WTC11 (cell line): ENCODE results near the gene ARHGEF18. TPM values are rescaled to one million over a fixed set of nuclear protein-coding genes. Genes with fewer than 3 reads are reported as not detected.
"Not testable (repeated sequence)": the region's sequence is repeated elsewhere in the genome, so short reads cannot be mapped to it uniquely, and the experiment has no call there.

ENCODE experiments used
- ATAC-seq: fragments of 200-7000 bp; cut with Tn5 transposase; 2 replicates; pipeline ENCODE4 v1.10.0; 2021; ENCODE audit warnings: mild to moderate bottlenecking, moderate library complexity
- CTCF ChIA-PET: fragments of 300-600 bp; sonication (Branson Sonifier 250); formaldehyde crosslinking; loops from one replicate; lab custom pipeline; 2021; ENCODE audit warnings: antibody characterized with exemption; lab: Charles Lee
- POLR2A ChIA-PET: fragments of 350-600 bp; sonication (Branson Sonifier 250); formaldehyde crosslinking; loops from one replicate; lab custom pipeline; 2021; ENCODE audit warnings: antibody characterized with exemption; lab: Charles Lee
- DNase-seq: peaks from one replicate; pipeline ENCODE4 v3.0.0; 2021; ENCODE audit warnings: low spot score
- H3K27ac Mint-ChIP-seq: 2 replicates; pipeline ENCODE4 v1.8.0; 2021; ENCODE audit warnings: mixed read lengths
- H3K27me3 Mint-ChIP-seq: 2 replicates; pipeline ENCODE4 v1.8.0; 2021; ENCODE audit warnings: low read depth, mild to moderate bottlenecking, moderate library complexity, mixed read lengths
- H3K36me3 Mint-ChIP-seq: 2 replicates; pipeline ENCODE4 v1.8.0; 2021; ENCODE audit warnings: mixed read lengths
- H3K4me1 Mint-ChIP-seq: 2 replicates; pipeline ENCODE4 v1.8.0; 2022; ENCODE audit warnings: mixed read lengths
- H3K4me3 Mint-ChIP-seq: 2 replicates; pipeline ENCODE4 v1.8.0; 2021; ENCODE audit warnings: mild to moderate bottlenecking, moderate library complexity, mixed read lengths
- H3K9me3 Mint-ChIP-seq: 2 replicates; pipeline ENCODE4 v1.8.0; 2021; ENCODE audit warnings: mixed read lengths
- ATF6 ChIP-seq: sonication (generic); formaldehyde crosslinking; IDR thresholded peaks from 2 replicates; pipeline ENCODE4 v1.8.1; 2023; ENCODE audit warnings: mild to moderate bottlenecking, missing genetic modification reagents
- CBFB ChIP-seq: sonication (generic); formaldehyde crosslinking; IDR thresholded peaks from 2 replicates; pipeline ENCODE4 v1.8.1; 2022; ENCODE audit warnings: mild to moderate bottlenecking, low read depth, missing genetic modification reagents
- CREB1 ChIP-seq: sonication (generic); formaldehyde crosslinking; IDR thresholded peaks from 2 replicates; pipeline ENCODE4 v1.8.0; 2023; ENCODE audit warnings: mild to moderate bottlenecking, missing genetic modification reagents
- ESRRA ChIP-seq: sonication (generic); formaldehyde crosslinking; IDR thresholded peaks from 2 replicates; pipeline ENCODE4 v1.8.1; 2022; ENCODE audit warnings: mild to moderate bottlenecking, missing genetic modification reagents, borderline replicate concordance
- FOXK1 ChIP-seq: sonication (generic); formaldehyde crosslinking; IDR thresholded peaks from 2 replicates; pipeline ENCODE4 v1.8.0; 2022; ENCODE audit warnings: mild to moderate bottlenecking, moderate library complexity, missing genetic modification reagents
- FOXP1 ChIP-seq: sonication (generic); formaldehyde crosslinking; IDR thresholded peaks from 2 replicates; pipeline ENCODE4 v1.8.0; 2022; ENCODE audit warnings: missing genetic modification reagents, mild to moderate bottlenecking, moderate library complexity, borderline replicate concordance
- MLX ChIP-seq: sonication (generic); formaldehyde crosslinking; IDR thresholded peaks from 2 replicates; pipeline ENCODE4 v1.8.1; 2023; ENCODE audit warnings: mild to moderate bottlenecking, missing genetic modification reagents, moderate library complexity
- MXD4 ChIP-seq: fragments of 250-450 bp; sonication (Bioruptor Pico); IDR thresholded peaks from 2 replicates; pipeline ENCODE4 v1.8.0; 2021; ENCODE audit warnings: mild to moderate bottlenecking, moderate library complexity, borderline replicate concordance
- NR1H2 ChIP-seq: sonication (generic); formaldehyde crosslinking; IDR thresholded peaks from 2 replicates; pipeline ENCODE4 v1.9.0; 2021; ENCODE audit warnings: mild to moderate bottlenecking, moderate library complexity, missing genetic modification reagents
- NR3C1 ChIP-seq: sonication (generic); formaldehyde crosslinking; conservative IDR thresholded peaks from 2 replicates; pipeline ENCODE4 v1.8.1; 2023; ENCODE audit warnings: low read depth, mild to moderate bottlenecking, missing genetic modification reagents
- SMAD4 ChIP-seq: sonication (generic); formaldehyde crosslinking; IDR thresholded peaks from 2 replicates; pipeline ENCODE4 v1.8.0; 2022; ENCODE audit warnings: mild to moderate bottlenecking, missing genetic modification reagents
- SP1 ChIP-seq: sonication (generic); formaldehyde crosslinking; conservative IDR thresholded peaks from 2 replicates; pipeline ENCODE4 v1.8.1; 2022; ENCODE audit warnings: missing genetic modification reagents
- USF1 ChIP-seq: sonication (generic); formaldehyde crosslinking; IDR thresholded peaks from 2 replicates; pipeline ENCODE4 v1.8.0; 2022; ENCODE audit warnings: mild to moderate bottlenecking, missing genetic modification reagents
- ZNF219 ChIP-seq: sonication (generic); formaldehyde crosslinking; IDR thresholded peaks from 2 replicates; pipeline ENCODE4 v1.8.0; 2023; ENCODE audit warnings: missing genetic modification reagents, mild to moderate bottlenecking, borderline replicate concordance
- ZNF263 ChIP-seq: sonication (generic); formaldehyde crosslinking; IDR thresholded peaks from 2 replicates; pipeline ENCODE4 v1.8.1; 2022; ENCODE audit warnings: low read depth, mild to moderate bottlenecking, moderate library complexity, missing genetic modification reagents
- ZNF416 ChIP-seq: fragments of 250-450 bp; sonication (Bioruptor Pico); IDR thresholded peaks from 2 replicates; pipeline ENCODE4 v1.9.0; 2021; ENCODE audit warnings: mild to moderate bottlenecking, inconsistent platforms
- ZNF671 ChIP-seq: fragments of 250-450 bp; sonication (Bioruptor Pico); IDR thresholded peaks from 2 replicates; pipeline ENCODE4 v1.8.0; 2021; ENCODE audit warnings: mild to moderate bottlenecking
- total RNA-seq: library from RNA; stranded (reverse); gene quantifications from 3 replicates; pipeline ENCODE4 v1.2.3, GENCODE V29; 2021
- TF ChIP-seq, protein P1 (sequence below): sonication (generic); formaldehyde crosslinking; IDR thresholded peaks from 2 replicates; pipeline ENCODE4 v1.8.0; 2022; ENCODE audit warnings: mild to moderate bottlenecking, missing genetic modification reagents
- TF ChIP-seq, protein P2 (sequence below): fragments of 250-450 bp; sonication (Bioruptor Pico); IDR thresholded peaks from 2 replicates; pipeline ENCODE4 v2.1.2; 2022; ENCODE audit warnings: mild to moderate bottlenecking, moderate library complexity
- TF ChIP-seq, protein P3 (sequence below): sonication (generic); formaldehyde crosslinking; IDR thresholded peaks from 2 replicates; pipeline ENCODE4 v1.8.0; 2022; ENCODE audit warnings: mild to moderate bottlenecking, missing genetic modification reagents
- TF ChIP-seq, protein P4 (sequence below): fragments of 200-600 bp; IDR thresholded peaks from 2 replicates; pipeline ENCODE4 v1.8.0; 2022; ENCODE audit warnings: antibody characterized with exemption
- TF ChIP-seq, protein P5 (sequence below): fragments of 250-450 bp; sonication (Bioruptor Pico); IDR thresholded peaks from 2 replicates; pipeline ENCODE4 v1.9.0; 2021; ENCODE audit warnings: moderate library complexity, mild to moderate bottlenecking, inconsistent platforms, borderline replicate concordance
- TF ChIP-seq, protein P6 (sequence below): sonication (generic); formaldehyde crosslinking; IDR thresholded peaks from 2 replicates; pipeline ENCODE4 v1.8.1; 2022; ENCODE audit warnings: mild to moderate bottlenecking, missing genetic modification reagents, moderate library complexity, borderline replicate concordance

The ARHGEF18 gene
- total RNA-seq, 1 experiment from 2014 or later = 56.1 TPM

GRCh38 chr19:7307590-7308218, 41.0 kb upstream of the ARHGEF18 start (continued):
- TF ChIP-seq, protein P1, sequence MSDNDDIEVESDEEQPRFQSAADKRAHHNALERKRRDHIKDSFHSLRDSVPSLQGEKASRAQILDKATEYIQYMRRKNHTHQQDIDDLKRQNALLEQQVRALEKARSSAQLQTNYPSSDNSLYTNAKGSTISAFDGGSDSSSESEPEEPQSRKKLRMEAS (CRISPR knock-in tag) = no peak
- TF ChIP-seq ATF6 (CRISPR knock-in tag) (no peak), ZNF671 (no peak)
- TF ChIP-seq, protein P2, sequence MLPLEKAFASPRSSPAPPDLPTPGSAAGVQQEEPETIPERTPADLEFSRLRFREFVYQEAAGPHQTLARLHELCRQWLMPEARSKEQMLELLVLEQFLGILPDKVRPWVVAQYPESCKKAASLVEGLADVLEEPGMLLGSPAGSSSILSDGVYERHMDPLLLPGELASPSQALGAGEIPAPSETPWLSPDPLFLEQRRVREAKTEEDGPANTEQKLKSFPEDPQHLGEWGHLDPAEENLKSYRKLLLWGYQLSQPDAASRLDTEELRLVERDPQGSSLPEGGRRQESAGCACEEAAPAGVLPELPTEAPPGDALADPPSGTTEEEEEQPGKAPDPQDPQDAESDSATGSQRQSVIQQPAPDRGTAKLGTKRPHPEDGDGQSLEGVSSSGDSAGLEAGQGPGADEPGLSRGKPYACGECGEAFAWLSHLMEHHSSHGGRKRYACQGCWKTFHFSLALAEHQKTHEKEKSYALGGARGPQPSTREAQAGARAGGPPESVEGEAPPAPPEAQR (CRISPR knock-in tag) = no peak

- CTCF ChIA-PET = interaction anchor here (0.8 kb wide), 1 partner anchor 18 kb away, joined by 4 read pairs; no protein-coding TSS in a partner anchor
- DNase-seq, H3K4me3 Mint-ChIP-seq, H3K27ac Mint-ChIP-seq, H3K4me1 Mint-ChIP-seq, H3K9me3 Mint-ChIP-seq, H3K36me3 Mint-ChIP-seq, POLR2A ChIA-PET, H3K27me3 Mint-ChIP-seq, ATAC-seq: not testable (repeated sequence)
Measured at GRCh38 chr19:7308327-7308726, 40.4 kb upstream of the ARHGEF18 start.

GRCh38 chr19:7311911-7312310, 36.8 kb upstream of the ARHGEF18 start:
- no peak for DNase-seq
- ChIA-PET CTCF (no interaction called here), POLR2A (no interaction called here)
- TF ChIP-seq ZNF219 (CRISPR knock-in tag) (no peak), CREB1 (CRISPR knock-in tag) (no peak), NR3C1 (no peak), SP1 (CRISPR knock-in tag) (no peak), ZNF263 (CRISPR knock-in tag) (no peak), MXD4 (CRISPR knock-in tag) (no peak), SMAD4 (no peak), ZNF416 (CRISPR knock-in tag) (no peak), MLX (CRISPR knock-in tag) (no peak), CBFB (CRISPR knock-in tag) (no peak), ESRRA (CRISPR knock-in tag) (no peak), USF1 (CRISPR knock-in tag) (no peak), FOXK1 (CRISPR knock-in tag) (no peak), NR1H2 (CRISPR knock-in tag) (no peak), FOXP1 (CRISPR knock-in tag) (no peak)
- TF ChIP-seq, protein P3, sequence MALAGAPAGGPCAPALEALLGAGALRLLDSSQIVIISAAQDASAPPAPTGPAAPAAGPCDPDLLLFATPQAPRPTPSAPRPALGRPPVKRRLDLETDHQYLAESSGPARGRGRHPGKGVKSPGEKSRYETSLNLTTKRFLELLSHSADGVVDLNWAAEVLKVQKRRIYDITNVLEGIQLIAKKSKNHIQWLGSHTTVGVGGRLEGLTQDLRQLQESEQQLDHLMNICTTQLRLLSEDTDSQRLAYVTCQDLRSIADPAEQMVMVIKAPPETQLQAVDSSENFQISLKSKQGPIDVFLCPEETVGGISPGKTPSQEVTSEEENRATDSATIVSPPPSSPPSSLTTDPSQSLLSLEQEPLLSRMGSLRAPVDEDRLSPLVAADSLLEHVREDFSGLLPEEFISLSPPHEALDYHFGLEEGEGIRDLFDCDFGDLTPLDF (CRISPR knock-in tag) = no peak
- TF ChIP-seq, protein P4, sequence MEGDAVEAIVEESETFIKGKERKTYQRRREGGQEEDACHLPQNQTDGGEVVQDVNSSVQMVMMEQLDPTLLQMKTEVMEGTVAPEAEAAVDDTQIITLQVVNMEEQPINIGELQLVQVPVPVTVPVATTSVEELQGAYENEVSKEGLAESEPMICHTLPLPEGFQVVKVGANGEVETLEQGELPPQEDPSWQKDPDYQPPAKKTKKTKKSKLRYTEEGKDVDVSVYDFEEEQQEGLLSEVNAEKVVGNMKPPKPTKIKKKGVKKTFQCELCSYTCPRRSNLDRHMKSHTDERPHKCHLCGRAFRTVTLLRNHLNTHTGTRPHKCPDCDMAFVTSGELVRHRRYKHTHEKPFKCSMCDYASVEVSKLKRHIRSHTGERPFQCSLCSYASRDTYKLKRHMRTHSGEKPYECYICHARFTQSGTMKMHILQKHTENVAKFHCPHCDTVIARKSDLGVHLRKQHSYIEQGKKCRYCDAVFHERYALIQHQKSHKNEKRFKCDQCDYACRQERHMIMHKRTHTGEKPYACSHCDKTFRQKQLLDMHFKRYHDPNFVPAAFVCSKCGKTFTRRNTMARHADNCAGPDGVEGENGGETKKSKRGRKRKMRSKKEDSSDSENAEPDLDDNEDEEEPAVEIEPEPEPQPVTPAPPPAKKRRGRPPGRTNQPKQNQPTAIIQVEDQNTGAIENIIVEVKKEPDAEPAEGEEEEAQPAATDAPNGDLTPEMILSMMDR = no peak
- TF ChIP-seq, protein P5, sequence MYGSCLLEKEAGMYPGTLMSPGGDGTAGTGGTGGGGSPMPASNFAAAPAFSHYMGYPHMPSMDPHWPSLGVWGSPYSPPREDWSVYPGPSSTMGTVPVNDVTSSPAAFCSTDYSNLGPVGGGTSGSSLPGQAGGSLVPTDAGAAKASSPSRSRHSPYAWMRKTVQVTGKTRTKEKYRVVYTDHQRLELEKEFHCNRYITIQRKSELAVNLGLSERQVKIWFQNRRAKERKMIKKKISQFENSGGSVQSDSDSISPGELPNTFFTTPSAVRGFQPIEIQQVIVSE = no peak
- TF ChIP-seq, protein P6, sequence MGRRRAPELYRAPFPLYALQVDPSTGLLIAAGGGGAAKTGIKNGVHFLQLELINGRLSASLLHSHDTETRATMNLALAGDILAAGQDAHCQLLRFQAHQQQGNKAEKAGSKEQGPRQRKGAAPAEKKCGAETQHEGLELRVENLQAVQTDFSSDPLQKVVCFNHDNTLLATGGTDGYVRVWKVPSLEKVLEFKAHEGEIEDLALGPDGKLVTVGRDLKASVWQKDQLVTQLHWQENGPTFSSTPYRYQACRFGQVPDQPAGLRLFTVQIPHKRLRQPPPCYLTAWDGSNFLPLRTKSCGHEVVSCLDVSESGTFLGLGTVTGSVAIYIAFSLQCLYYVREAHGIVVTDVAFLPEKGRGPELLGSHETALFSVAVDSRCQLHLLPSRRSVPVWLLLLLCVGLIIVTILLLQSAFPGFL (CRISPR knock-in tag) = no peak
- no peak overlapping the region for H3K4me3 Mint-ChIP-seq
- H3K27ac Mint-ChIP-seq = no peak overlapping the region
- peaks cover 3% of the 10 kb centered on the region; the same call in 1 of the 2 replicates for H3K27me3 Mint-ChIP-seq
- H3K36me3 Mint-ChIP-seq = no peaks in the 10 kb centered on the region
- H3K9me3 Mint-ChIP-seq = peaks cover 4% of the 10 kb centered on the region
- no peaks in the 10 kb centered on the region for H3K4me1 Mint-ChIP-seq
- no peak for ATAC-seq
